22Rv1 (cell line): ENCODE results near the gene LATS2.

Experiments used
- CTCF ChIP-seq: fragments of 450-650 bp; IDR thresholded peaks from 2 replicates; pipeline ENCODE4 v1.5.1; 2017; ENCODE audit warnings: mild to moderate bottlenecking
- ZFX ChIP-seq: fragments of 450-650 bp; IDR thresholded peaks from 2 replicates; pipeline ENCODE4 v1.6.1; 2017; ENCODE audit warnings: antibody characterized with exemption, borderline replicate concordance

- TF ChIP-seq CTCF (peak; percentile 32; the same call in 1 of the 2 replicates), ZFX (no peak)
These were observed at the start of gene LATS2 for GRCh38 chr13:21061029-21061763.
